Heart left ventricle (tissue), 13 donors: ENCODE measurements around the gene WNK2.

ENCODE experiments used
- POLR2A ChIP-seq, 2 donors: fragments of 450-650 bp; IDR thresholded peaks; one replicate each; pipeline ENCODE4 v1.6.1; 2017; ENCODE audit warnings: antibody characterized with exemption in 2 of 2, mild to moderate bottlenecking in 2 of 2, moderate library complexity in 2 of 2
- TF ChIP-seq, protein P1 (sequence below), 12 donors: fragments of 200-600 bp; sonication (generic) in 4 of 12; IDR thresholded peaks; one replicate each; pipeline versions ENCODE4 v1.5.0 to v1.8.0; 2018 to 2022; ENCODE audit warnings: antibody characterized with exemption in 12 of 12, mild to moderate bottlenecking in 5 of 12
- donor health status: ischemic (EF 13 %, LVEDD 7.1; RV severe dilation, severe dysfunction).
- donor health status: DM: no; HTN: yes; CAD: no.
- donor health status: DM: no; HTN: no; CAD: no.
- donor health status: ischemic (EF 25% LVEDD 6.9; RV normal size, moderate dysfunction).
- donor health status: ischemic (EF 25% LVEDD 5.7; RV mildly dilated, moderate dysfunction).
- donor health status: ischemic (EF 35%, LVEDD 5.7; RV mildly dilated, moderate dysfunction).
- donor health status: nonischemic (EF 11% LVEDD 7.7; RV severe dilation, severe dysfunction).
- donor health status: DM: yes; HTN: yes; CAD: no.
- donor health status: PGD.
- donor health status: ischemic (EF 29% LVEDD 5.4; RV normal size, mild dysfunction).
- donor health status: nonischemic (EF 23%, LVEDD 6.1; RV moderate dilation, normal function).

DNA sequence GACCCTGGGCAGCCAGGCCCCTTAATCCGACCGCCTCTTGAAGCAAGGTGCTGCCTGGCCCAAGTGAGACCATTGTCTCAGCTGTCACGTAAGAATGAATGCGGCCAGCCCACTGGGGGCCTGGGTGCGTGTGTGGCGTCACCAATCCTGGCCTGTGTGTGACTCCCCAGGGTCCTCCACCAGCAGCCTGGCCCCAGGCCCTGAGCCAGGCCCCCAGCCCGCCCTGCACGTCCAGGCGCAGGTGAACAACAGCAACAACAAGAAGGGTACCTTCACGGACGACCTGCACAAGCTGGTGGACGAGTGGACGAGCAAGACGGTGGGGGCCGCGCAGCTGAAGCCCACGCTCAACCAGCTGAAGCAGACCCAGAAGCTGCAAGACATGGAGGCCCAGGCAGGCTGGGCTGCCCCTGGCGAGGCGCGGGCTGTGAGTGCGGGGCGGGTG is 124.2 kb downstream of the WNK2 start:
- TF ChIP-seq, protein P1, sequence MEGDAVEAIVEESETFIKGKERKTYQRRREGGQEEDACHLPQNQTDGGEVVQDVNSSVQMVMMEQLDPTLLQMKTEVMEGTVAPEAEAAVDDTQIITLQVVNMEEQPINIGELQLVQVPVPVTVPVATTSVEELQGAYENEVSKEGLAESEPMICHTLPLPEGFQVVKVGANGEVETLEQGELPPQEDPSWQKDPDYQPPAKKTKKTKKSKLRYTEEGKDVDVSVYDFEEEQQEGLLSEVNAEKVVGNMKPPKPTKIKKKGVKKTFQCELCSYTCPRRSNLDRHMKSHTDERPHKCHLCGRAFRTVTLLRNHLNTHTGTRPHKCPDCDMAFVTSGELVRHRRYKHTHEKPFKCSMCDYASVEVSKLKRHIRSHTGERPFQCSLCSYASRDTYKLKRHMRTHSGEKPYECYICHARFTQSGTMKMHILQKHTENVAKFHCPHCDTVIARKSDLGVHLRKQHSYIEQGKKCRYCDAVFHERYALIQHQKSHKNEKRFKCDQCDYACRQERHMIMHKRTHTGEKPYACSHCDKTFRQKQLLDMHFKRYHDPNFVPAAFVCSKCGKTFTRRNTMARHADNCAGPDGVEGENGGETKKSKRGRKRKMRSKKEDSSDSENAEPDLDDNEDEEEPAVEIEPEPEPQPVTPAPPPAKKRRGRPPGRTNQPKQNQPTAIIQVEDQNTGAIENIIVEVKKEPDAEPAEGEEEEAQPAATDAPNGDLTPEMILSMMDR (IDR thresholded peaks at IDR 0.05) = no peak
- TF ChIP-seq POLR2A (IDR thresholded peaks at IDR 0.05) = no peak
